EH (cell line): ENCODE data around the gene SLC5A2.
"Not testable (repeated sequence)": the region's sequence is repeated elsewhere in the genome, so short reads cannot be mapped to it uniquely, and the experiment has no call there.

Experiments
- DNase-seq: peaks from one replicate; pipeline ENCODE4 v3.0.0-alpha.2; 2015; ENCODE audit warnings: low read depth

Gene SLC5A2

DNA sequence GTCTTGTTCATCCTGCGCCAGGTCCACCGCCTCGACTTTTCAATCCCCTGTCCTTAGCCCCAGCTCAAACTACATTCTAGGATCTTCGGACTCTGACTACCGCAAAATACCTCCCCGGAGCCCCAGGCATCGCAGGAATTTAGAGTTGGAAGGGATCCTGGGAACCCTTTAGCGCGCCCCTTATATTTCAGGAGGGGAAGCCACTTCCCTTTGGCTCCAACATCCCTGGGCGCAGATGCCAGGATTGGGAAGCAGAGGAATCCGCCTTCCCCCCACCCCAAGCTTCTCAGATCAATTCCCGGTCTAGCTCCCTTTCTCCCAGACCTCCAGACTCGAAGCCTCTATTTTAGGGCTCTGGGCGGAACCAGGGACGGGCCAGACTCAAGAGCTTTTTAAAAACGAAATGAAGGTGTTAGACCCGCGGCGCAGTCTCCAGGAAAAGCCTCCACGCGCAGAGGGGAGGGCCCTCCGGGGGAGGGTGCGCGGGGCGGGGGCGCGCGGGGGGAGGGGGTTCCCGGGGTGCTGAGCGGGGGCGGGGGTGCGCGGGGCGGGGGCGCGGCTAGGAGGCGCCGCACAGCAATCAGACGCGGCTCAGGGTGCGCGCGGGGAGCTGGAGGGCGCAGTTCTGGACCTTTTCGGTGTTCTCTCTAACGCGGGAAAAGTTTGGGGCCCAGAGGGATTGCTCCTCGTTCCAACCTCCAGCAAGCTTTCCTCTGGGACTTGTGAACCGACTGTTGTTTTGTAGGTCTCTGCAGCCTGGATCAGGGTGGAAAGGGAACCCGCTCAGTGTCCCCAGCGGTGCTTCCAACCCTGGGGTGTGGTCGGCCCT lies 46.4 kb downstream of the SLC5A2 start:
- peak; percentile 58 for DNase-seq

DNA sequence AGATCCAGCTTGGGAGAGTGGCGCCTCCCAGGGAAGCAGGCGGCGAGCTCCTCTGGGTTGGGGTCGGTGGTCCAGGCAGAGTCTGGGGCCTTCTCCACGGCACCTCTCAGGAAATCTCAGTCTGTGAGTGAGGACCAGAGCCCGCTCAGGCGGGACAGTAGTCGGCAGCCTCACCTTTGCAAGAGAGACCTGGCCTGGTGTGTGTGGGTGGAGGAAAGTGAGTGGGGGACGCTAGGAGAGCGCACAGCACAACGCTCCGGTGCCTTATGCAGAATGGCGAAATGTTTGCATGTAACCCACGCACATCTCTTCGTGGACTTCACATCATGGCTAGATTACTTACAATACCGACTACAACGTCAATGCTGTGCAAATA lies 47.0 kb downstream of the SLC5A2 start:
- no peak for DNase-seq

DNA sequence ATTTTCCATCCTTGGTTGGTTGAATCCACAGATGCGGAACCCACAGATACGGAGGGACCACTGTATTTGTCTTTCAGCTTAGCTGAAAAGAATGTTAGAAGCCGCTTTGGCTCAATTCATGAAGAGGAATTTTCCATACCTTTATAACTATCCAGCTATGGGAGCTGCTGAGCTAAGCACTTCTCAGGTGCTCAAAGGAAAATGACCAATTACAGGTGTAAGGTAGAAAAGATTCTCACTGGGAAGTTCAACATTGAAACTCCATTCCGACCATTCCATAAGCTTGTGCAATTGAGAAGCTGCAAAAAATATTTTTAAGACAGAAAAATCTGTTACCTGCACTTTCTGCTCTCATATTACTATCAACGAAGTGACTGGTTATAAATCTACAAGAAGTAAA lies 47.5 kb downstream of the SLC5A2 start:
- no peak for DNase-seq

DNA sequence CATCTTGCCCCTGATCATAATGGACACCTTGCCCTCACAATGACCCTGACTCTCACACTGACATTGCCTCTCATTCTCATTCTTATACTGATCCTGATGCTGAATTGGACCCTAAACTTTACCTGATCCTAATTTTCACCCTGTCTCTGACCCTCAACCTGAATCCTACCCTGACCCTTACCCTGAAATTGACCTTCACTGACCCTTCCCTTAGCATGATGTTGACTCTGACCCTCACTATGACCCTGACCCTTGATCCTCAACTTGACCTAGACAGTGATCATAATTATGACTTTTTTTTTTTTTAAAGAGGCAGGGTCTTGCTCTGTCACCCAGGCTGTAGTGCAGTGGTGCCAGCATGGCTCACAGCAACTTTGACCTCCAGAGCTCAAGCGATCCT lies 48.2 kb downstream of the SLC5A2 start:
- no peak for DNase-seq

DNA sequence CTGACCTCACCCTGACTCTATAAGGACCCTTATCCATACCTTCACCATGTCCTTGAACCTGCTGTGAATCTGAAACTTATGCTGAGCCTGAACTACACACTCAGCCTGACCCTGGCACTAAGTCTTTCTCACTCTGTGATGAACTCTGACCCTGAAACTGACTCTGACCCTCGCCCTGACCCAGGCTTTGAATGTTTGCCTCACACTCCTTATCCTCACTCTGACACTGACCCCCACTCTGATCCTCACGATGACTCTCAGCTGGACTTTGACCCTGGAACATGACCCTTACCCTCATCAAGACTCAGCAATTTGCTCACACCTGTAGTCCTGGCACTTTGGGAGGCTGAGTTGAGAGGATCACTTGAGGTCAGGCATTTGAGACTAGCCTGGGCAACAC lies 49.2 kb downstream of the SLC5A2 start:
- no peak for DNase-seq

DNA sequence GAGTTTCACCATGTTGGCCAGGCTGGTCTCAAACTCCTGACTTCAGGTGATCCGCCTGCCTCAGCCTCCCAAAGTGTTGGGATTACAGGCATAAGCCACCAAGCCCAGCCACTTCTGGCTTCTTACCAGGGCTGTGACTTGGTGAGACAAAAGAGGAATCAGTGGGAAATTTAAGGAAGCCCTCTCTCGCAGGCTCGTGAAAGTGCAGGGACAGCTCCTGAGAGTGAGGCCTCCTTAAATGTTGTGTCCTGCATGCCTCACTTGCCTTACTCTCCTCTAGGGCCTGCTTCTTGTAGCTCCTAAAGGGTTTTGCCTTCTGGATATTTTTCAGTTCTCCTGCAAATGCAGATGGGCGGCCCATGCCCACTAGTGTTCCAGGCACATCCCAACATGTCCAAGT lies 50.0 kb downstream of the SLC5A2 start:
- DNase-seq = no peak

DNA sequence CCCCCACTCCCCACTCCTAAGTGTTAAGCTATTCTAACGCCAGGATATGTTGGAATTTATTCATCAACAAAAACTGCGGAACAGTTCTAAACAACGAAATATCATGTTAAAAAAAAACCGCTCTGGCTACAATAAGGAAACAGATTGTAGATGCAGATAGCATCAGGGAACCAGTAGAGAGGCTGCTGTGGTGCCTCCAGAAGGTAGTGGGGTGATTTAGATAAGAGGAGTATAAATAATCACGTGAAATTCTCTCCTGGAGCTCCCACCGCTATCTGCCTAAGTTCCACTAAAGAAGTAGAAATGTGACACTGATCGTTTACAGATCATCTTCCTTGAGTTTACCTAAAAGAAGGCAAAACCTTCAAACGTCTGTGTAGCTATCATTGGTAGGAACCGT lies 52.8 kb downstream of the SLC5A2 start:
- no peak for DNase-seq

DNA sequence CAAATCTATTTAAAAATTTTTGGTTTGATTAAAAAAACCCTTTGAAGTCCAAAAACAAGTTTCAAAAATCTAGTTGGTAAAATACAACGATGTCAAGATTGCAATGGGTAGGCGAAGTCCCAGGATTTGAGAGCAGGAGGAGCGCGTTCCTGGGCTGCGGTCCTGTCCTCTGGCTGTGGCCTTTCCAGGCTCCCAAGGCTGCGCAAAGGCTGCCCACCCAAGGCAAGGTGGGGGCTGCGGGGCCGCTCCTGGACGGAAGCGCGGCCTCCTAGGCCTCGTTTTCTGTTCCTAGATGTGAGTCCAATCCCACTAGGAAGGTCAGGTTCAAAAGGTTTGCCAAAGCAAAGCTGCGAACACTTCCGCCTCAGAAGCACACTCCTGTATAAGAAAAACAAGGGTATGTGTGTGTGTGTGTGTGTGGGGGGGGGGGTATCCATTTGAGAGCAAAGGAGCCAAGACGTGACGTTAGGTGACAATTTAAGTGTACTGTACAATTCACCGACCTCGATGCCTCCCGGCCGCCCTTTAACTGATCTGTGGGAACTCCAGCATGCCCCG lies 54.0 kb downstream of the SLC5A2 start:
- no peak for DNase-seq

DNA sequence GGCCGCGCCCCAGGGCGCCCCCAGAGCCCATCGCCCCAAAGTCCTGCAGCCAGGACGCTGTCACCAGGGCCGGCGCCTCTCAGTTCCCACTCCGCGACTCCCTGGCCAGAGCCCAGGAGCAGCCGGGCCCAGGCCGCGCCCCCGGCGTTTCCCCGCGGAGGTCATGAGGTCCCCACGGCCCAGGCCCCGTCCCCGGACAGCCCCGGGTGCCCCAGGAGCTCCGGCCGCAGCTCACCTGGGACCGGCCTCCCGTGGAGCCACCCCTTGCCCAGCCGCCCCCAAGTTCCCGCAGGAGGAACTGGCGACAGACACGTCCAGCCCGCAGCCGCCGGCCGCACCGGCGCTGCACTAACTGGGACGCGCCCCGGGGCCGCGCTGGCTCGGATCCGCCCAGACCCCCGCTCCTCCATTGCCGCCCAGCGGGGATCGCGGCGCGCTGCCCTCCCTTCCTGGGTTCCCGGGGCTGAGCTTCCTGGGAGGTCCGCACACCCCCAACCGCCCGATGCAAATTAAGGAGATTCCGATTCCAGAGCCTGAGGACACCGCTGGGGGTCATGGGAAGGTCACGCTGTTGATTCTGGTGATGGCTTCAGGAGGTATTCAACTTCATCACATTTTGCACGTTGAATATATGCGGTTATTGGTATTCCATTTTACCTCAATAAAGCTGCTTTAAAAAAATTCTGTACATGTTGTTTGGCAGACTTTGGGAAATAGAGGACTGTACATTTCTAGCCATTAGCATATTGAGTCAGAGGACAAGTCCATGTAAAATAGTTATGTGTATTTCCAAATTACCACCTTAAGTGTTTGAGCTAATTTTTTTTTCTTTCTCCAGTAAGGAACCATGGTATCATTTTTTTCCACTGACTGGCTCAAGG lies 54.7 kb downstream of the SLC5A2 start:
- no peak for DNase-seq

DNA sequence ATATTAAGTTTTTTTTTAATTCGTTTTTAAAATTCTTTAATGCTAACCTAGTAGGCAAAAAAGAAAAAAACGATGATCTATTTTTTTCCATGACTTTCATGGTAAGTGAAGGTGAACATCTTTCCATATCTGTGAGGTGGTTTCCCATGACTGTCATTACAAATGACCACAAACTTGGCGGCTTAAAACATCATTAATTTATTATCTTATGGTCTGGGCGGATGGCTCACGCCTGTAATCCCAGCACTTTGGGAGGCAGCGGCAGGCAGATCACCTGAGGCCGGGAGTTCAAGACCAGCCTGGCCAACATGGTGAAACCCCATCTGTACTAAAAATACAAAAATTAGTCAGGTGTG lies 55.3 kb downstream of the SLC5A2 start:
- DNase-seq = not testable (repeated sequence)

DNA sequence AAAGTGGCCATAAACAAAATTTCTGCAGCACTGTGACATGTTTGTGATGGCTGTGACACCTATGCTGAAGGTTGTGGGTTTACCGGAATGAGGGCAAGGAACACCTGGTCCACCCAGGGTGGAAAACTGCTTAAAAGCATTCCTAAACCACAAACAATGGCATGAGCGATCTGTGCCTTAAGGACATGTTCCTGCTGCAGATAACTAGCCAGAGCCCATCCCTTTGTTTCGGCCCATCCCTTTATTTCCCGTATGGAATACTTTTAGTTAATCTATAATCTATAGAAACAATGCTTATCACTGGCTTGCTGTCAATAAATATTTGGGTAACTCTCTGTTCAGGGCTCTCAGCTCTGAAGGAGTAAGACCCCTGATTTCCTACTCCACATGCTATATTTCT lies 56.8 kb downstream of the SLC5A2 start:
- DNase-seq = not testable (repeated sequence)
